ENCODE results near the gene TMEM63C.

Gene TMEM63C

GRCh38 chr14:77197988-77198387 is 16.4 kb downstream of the TMEM63C start:
- H4K20me1 ChIP-seq (ENCODE audit: insufficient read depth), result no peaks in the 10 kb centered on the region
- H3K4me1 ChIP-seq (ENCODE audit: low read depth, poor library complexity, severe bottlenecking), result no peaks in the 10 kb centered on the region
- no peaks in the 10 kb centered on the region for H3K27me3 ChIP-seq (ENCODE audit: insufficient read depth, low read depth)
- no peak overlapping the region for H3K4me3 ChIP-seq (IDR thresholded peaks at IDR 0.05; ENCODE audit: insufficient read depth, low read depth, low read length)
- no peaks in the 10 kb centered on the region for H3K36me3 ChIP-seq (ENCODE audit: insufficient read depth)
- TF ChIP-seq, protein P1, sequence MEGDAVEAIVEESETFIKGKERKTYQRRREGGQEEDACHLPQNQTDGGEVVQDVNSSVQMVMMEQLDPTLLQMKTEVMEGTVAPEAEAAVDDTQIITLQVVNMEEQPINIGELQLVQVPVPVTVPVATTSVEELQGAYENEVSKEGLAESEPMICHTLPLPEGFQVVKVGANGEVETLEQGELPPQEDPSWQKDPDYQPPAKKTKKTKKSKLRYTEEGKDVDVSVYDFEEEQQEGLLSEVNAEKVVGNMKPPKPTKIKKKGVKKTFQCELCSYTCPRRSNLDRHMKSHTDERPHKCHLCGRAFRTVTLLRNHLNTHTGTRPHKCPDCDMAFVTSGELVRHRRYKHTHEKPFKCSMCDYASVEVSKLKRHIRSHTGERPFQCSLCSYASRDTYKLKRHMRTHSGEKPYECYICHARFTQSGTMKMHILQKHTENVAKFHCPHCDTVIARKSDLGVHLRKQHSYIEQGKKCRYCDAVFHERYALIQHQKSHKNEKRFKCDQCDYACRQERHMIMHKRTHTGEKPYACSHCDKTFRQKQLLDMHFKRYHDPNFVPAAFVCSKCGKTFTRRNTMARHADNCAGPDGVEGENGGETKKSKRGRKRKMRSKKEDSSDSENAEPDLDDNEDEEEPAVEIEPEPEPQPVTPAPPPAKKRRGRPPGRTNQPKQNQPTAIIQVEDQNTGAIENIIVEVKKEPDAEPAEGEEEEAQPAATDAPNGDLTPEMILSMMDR (conservative IDR thresholded peaks at IDR 0.05; ENCODE audit: low read depth, low read length), result no peak
- H3K9ac ChIP-seq, result no peak overlapping the region
- H3K79me2 ChIP-seq (ENCODE audit: insufficient read depth, low read depth), result no peaks in the 10 kb centered on the region
- H3K4me2 ChIP-seq, result no peak overlapping the region
- H3K27ac ChIP-seq, result no peak overlapping the region
- H2AFZ ChIP-seq (ENCODE audit: low read depth), result no peak overlapping the region

- TF ChIP-seq, protein P1 (conservative IDR thresholded peaks at IDR 0.05; ENCODE audit: low read depth, low read length), result no peak
- H3K4me1 ChIP-seq (ENCODE audit: low read depth, poor library complexity, severe bottlenecking), result no peaks in the 10 kb centered on the region
- no peaks in the 10 kb centered on the region for H4K20me1 ChIP-seq (ENCODE audit: insufficient read depth)
- H3K27ac ChIP-seq, result no peak overlapping the region
- H3K79me2 ChIP-seq (ENCODE audit: insufficient read depth, low read depth), result no peaks in the 10 kb centered on the region
- H3K9ac ChIP-seq, result no peak overlapping the region
- H3K27me3 ChIP-seq (ENCODE audit: insufficient read depth, low read depth), result no peaks in the 10 kb centered on the region
- H3K4me2 ChIP-seq, result no peak overlapping the region
- no peak overlapping the region for H3K4me3 ChIP-seq (IDR thresholded peaks at IDR 0.05; ENCODE audit: insufficient read depth, low read depth, low read length)
- H3K36me3 ChIP-seq (ENCODE audit: insufficient read depth), result no peaks in the 10 kb centered on the region
- H2AFZ ChIP-seq (ENCODE audit: low read depth), result no peak overlapping the region
Observed at GRCh38 chr14:77198561-77198960, 17.0 kb downstream of the TMEM63C start.

- no peaks in the 10 kb centered on the region for H3K36me3 ChIP-seq (ENCODE audit: insufficient read depth)
- H4K20me1 ChIP-seq (ENCODE audit: insufficient read depth), result no peaks in the 10 kb centered on the region
- no peak overlapping the region for H3K4me3 ChIP-seq (IDR thresholded peaks at IDR 0.05; ENCODE audit: insufficient read depth, low read depth, low read length)
- no peak overlapping the region for H3K9ac ChIP-seq
- H2AFZ ChIP-seq (ENCODE audit: low read depth), result no peak overlapping the region
- no peak overlapping the region for H3K4me2 ChIP-seq
- H3K27me3 ChIP-seq (ENCODE audit: insufficient read depth, low read depth), result no peaks in the 10 kb centered on the region
- H3K79me2 ChIP-seq (ENCODE audit: insufficient read depth, low read depth), result no peaks in the 10 kb centered on the region
- TF ChIP-seq, protein P1 (conservative IDR thresholded peaks at IDR 0.05; ENCODE audit: low read depth, low read length), result no peak
- H3K27ac ChIP-seq, result no peak overlapping the region
- H3K4me1 ChIP-seq (ENCODE audit: low read depth, poor library complexity, severe bottlenecking), result no peaks in the 10 kb centered on the region
Observed at GRCh38 chr14:77199590-77199989, 18.0 kb downstream of the TMEM63C start.

GRCh38 chr14:77200406-77200985 is 18.9 kb downstream of the TMEM63C start:
- TF ChIP-seq, protein P1 (conservative IDR thresholded peaks at IDR 0.05; ENCODE audit: low read depth, low read length), result no peak
- Histone ChIP-seq H3K27ac (no peak overlapping the region), H3K4me1 (ENCODE audit: low read depth, poor library complexity, severe bottlenecking) (no peaks in the 10 kb centered on the region), H3K4me2 (no peak overlapping the region), H3K79me2 (ENCODE audit: insufficient read depth, low read depth) (no peaks in the 10 kb centered on the region), H3K36me3 (ENCODE audit: insufficient read depth) (no peaks in the 10 kb centered on the region), H3K4me3 (IDR thresholded peaks at IDR 0.05; ENCODE audit: insufficient read depth, low read depth, low read length) (no peak overlapping the region), H3K27me3 (ENCODE audit: insufficient read depth, low read depth) (no peaks in the 10 kb centered on the region), H4K20me1 (ENCODE audit: insufficient read depth) (no peaks in the 10 kb centered on the region), H3K9ac (no peak overlapping the region), H2AFZ (ENCODE audit: low read depth) (no peak overlapping the region)
